Measurements from ENCODE around the gene ADAMTS14.

DNA sequence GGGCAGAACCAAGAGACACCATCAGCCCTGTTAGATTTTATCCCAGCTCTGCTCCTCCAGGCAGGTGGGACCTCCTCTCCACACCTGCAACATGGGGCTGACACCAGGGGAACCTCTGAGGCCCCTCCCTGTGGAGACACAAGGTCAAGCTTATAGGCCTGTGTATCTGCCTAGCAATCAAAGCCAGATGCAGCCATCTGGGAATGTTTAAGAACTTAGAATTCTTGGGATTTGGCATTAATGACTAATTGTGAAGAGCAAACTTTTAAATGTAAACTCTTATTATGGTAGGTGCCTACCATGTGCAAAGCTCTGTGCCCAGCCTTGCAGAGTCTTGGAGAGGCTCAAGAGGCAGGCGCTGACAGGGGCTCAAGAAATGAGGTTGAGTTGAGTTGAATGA, 60.7 kb downstream of the ADAMTS14 start:
- no peak for TF ChIP-seq YY1 (IDR thresholded peaks at IDR 0.05; ENCODE audit: insufficient read depth, insufficient read length)
- TF ChIP-seq ZNF274 (IDR thresholded peaks at IDR 0.05; ENCODE audit: low read depth, low read length): no peak
- no peak for TF ChIP-seq SUZ12 (IDR thresholded peaks at IDR 0.05; ENCODE audit: extremely low read depth, insufficient read depth, insufficient read length)

Measured in NT2/D1 (cell line).